DOHH2 (cell line): Measurements from ENCODE around the gene HLA-E.

Source experiments
- CTCF ChIP-seq: fragments of 200-600 bp; sonication (generic); IDR thresholded peaks from one replicate; pipeline ENCODE4 v1.5.1; 2014; ENCODE audit warnings: antibody characterized with exemption, mild to moderate bottlenecking, low read depth, low read length; ENCODE audit not compliant: poor library complexity, severe bottlenecking
- EZH2phosphoT487 ChIP-seq: fragments of 200-600 bp; sonication (generic); IDR thresholded peaks from 2 replicates; pipeline ENCODE4 v1.6.1; 2017; ENCODE audit warnings: borderline replicate concordance, mild to moderate bottlenecking, antibody characterized with exemption, low read length, moderate library complexity, mixed read lengths

DNA sequence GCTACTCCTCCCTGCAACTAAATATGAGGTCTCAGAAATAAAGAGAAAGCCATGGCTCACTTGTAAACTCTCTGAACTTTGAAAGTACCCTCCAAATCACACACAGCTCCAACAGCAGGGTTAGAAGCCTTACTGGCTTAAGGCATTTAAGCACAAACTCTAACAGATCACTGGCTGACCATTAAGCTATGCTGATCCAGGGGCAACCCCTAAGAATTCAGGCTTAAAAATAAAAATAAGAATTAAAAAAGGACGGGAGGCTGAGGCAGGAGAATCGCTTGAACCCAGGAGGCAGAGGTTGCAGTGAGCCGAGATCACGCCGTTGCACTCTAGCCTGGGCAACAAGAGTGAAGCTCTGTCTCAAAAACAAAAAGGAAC, 21.8 kb downstream of the HLA-E start:
- TF ChIP-seq CTCF (no peak), EZH2phosphoT487 (no peak)
